IMR-90 (cell line): ENCODE data around the gene CTNNAL1.

ENCODE experiments used
- CTCF ChIP-seq: conservative IDR thresholded peaks from 2 replicates; pipeline ENCODE4 v1.5.1; 2012; ENCODE audit warnings: mild to moderate bottlenecking, low read depth, low read length, improper control_type of control experiment
- FOS ChIP-seq: fragments of 150-350 bp; IDR thresholded peaks from 2 replicates; pipeline ENCODE4 v1.6.1; 2016; ENCODE audit warnings: low read depth, low read length

- TF ChIP-seq CTCF = no peak
- no peak for TF ChIP-seq FOS
These were observed 17.1 kb upstream of the CTNNAL1 start for GRCh38 chr9:109030426-109030825.
